ENCODE data around the gene ZNF19.

GRCh38 chr16:71537643-71538042, 48.5 kb upstream of the ZNF19 start:
- TF ChIP-seq CTCF (IDR thresholded peaks at IDR 0.05) (peak in 10 of 12 donors; percentile 14 to 55 (median 30)), POLR2A (IDR thresholded peaks at IDR 0.05) (no peak)
